HG03139 (cell line): Measurements from ENCODE around the gene GALNT10.
"Not testable (repeated sequence)": the region's sequence is repeated elsewhere in the genome, so short reads cannot be mapped to it uniquely, and the experiment has no call there.

Source experiments
- ATAC-seq: cut with Tn5 transposase; IDR thresholded peaks from one replicate; pipeline ENCODE4 v1.9.1; 2021; ENCODE audit not compliant: unreplicated experiment

GALNT10 gene

GRCh38 chr5:154190595-154191304 lies at the start of gene GALNT10:
Gene GALNT10 (plus strand): TSS chr5:154190733. CDS start chr5:154190867, 134 bp downstream.
- ATAC-seq: peak; percentile 65

DNA sequence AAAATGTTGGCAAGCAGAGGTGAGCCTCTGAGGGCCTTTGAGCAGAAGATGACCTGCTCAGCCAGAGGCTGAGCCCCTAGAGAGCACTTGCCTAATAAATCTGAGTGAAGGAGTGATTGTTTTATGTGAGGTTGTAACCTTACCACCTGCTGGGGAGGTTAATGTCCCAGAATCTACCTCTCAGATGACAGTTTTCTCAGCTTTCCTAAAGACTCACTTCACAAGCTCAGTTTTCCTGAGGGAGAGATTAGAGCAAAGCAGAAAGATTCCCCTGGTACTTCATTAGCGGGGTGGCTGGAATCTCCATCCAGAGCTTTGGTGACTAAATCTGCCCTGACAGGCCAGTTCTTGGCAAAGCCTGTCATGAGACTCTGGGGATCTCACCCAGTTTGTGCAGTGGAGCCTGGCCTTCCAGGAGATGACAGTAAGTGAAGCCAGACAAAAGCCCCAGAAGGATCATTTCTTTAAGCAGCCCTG lies 48.8 kb upstream of the GALNT10 start:
- ATAC-seq: no peak

DNA sequence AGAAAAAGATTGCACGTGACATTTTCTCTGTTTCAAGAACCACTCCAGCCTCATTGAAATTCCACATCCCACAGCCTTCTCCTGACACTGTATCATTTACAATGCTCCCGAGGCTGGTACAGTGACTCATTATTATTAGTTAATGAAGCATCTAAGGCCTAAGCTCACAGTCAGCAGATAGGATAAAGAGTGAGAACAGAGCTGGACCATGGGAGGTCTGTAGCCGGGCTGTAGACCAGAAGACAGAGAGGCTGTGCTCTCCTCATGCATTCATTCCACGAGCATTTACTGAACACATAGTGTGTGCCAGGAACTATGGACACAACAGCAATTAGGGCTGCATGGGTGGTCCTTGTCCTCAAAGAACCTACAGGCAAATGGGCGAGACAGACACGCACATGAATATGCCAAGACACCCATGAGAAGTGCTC lies 47.3 kb upstream of the GALNT10 start:
- no peak for ATAC-seq

DNA sequence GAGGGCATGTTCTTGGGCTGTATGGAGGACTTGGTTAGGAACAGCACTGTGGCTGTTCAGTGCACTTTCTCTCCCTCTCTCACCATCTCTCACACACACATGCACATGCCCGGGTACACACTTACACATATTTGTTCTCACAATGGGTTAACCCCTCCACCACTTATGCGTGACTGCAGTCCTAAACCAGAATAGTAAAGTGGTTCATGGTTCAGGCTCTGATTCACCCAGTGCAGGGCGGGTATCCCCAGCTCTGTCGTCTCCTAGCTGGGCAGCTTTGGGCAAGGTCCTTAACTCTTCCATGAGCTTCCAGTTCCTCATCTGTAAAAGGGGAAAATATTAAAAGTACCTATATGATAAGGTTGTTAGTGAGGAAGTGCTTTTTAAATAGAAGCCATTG lies 45.3 kb upstream of the GALNT10 start:
- no peak for ATAC-seq

DNA sequence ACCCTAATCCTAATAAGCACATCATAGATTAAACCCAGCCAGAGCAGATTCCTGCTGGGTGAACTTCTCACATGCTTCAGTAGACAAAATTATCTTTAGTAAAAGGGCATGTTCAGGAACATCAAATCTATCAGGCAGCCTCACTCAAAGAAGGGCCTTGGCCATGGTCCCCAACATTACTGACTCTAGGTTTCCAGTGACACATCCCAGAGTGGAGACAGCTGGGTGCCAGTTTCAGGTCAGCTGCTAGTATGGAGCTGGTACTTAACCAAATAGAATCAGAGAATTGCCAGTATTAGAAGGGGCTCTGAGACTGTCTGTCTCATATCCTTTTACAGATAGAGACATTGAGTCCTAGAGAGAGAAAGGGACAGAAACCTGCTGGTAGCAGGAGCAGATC lies 44.1 kb upstream of the GALNT10 start:
- ATAC-seq: no peak

DNA sequence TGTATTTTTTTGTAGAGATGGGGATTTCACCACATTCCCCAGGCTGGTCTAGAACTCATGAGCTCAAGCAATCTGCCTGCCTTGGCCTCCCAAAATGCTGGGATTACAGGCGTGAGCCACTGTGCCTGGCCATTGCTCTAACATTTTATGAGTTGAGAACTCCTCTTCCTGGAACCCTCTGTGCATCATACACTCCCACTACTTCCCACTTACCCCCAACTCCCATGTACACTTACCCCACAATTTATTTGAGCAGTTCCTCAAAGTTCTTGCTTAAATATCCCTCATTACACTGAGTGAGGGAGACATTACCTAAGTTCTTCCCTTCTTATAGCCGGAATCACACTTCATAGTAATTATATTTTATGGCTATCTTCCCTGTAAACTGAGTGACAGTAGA lies 42.9 kb upstream of the GALNT10 start:
- no peak for ATAC-seq

- not testable (repeated sequence) for ATAC-seq
These were observed 40.1 kb upstream of the GALNT10 start for GRCh38 chr5:154150471-154150870.

DNA sequence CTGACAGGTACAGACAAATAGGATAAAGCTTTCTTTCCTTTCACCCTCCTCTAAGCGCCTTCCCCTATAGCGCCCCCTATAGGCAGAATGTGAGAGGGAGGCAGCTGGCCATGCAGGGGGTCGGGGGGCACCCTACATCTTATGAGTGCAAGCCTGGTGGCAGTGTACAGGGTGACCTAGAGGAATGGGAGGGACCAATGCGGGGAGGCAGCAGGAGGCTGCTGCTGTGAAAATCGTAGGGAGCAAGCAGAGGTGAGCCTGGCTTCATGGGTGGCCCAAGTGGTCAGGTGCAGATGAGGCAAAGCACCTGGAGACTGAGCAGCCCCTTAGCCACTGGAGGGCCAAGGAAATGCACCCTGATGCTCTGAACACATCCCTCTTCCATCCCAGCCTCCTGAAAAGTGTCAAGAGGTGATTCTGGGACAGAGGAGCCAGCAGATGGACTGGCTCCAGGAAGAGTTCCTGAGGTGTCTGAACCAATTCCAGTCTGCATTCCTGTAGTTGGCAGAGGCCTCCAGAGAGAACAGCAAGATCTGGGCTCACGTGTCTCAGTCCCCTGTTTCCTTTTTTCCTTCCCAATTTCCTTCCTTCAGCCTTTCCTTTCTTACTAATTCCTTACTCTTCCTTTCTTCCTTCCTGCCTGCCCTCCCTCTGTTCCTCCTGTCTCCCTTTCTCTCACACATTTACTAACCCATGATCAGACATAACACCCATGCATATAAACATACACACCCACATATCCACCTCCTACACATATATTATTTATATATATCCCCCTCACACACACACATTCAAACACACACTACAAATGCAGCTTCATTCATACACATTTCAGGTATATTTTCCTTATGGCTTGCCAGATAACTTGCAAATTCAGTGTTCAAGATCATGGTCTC lies 32.8 kb upstream of the GALNT10 start:
- ATAC-seq: no peak

DNA sequence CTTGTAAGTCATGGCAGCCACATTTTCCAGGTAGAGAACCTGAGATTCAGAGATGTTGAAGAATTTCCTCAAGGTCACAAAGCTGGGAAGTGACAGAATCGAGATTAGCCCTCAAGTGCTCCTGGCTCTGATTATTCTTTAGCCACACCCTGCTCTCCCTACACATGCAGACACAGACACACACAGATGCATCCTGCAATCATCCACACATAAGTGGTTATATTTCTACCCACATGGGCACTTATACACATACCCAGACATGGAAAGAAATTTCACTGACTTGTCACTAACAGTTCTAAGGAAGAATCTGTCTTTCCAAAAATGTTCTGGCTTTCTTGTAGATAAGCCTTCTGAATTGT lies 32.2 kb upstream of the GALNT10 start:
- ATAC-seq: no peak

DNA sequence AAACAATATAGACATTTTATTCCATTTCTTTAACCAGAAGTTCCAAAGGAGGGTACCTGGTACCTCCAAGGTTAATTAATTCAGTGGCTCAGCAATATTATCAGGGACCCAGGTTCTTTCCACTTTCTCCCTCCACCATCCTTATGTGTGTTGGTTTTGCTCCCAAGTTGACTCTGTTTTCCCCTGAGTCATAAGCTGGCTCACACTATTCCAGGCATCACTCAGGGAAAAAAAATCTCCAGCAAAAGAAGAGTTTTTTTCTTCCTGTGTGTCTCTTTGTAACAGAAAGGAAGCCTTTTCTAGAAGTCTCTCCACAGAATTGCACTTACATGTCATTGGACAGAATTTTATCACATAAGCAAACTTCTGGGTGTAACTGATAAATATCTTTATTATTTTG lies 31.2 kb upstream of the GALNT10 start:
- no peak for ATAC-seq

DNA sequence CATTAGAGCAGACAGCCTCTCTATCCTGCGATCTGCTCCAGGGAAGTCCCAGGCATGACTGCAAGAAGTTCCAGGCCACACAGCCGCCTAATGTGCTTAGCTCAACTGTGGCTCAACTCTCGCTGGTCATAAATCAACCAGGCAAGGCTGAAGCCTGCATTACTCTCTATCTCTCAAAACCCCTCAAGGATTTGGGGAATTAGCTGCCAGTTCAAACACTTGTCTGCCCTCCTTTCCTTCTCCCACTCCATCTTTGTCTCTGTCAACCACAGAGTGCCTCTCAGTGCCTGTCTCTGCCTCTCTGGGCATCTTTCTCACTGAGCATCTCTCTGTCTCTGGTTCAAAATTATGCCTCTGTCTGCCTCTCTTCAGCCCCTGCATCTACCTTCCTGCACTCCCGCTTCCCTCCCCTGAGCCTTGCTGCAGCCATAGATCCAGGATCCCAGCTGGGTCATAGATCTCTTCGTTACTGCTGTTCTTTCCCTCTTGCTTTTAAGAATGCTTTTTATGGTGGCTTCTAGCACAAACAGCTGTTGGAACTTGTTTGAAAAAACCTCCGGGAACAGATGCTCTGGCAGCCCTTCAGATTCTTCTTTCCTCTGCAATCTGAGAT lies 27.9 kb upstream of the GALNT10 start:
- no peak for ATAC-seq

DNA sequence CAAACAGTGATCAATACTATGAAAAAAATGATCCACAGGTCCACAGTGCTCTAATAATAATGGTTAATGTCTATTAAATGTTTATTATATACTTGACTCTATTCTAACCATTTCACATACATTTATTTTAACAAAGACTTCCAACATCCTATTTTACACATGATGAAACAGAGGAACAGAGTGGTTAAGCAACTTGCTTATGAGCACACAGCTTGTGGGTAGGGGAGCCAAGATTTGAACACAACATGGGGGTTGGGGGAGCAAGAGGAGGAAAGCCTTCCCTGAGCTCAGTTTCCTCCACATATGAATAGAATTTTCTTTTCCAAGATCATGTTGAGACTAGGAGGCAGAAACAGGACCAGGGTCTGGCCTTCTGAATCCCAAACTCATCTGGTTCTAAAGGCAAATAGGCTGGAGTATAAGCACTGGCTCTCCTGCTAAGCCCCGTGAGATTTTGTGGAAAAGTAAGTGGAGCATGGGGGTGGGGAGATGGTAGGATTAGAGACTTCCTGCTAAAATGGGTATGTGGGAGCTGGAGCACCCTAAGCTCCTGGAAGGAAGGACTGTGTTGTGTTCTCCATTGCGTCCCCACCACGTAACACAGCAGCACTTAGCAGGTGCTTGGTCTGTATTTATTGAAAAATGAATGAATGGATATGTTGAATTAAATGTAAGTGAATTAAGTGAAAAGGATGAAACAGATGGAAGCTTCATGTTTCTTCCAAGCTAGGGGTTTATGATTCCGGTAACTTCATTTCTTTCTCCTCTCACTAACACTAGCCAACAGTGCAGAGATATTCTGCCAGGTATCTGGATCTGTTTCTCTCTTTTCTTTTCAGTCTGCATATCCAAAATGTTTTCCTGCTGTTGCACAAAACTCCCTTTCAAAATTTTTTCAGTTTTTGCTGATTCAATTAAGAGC lies 26.9 kb upstream of the GALNT10 start:
- ATAC-seq: no peak

DNA sequence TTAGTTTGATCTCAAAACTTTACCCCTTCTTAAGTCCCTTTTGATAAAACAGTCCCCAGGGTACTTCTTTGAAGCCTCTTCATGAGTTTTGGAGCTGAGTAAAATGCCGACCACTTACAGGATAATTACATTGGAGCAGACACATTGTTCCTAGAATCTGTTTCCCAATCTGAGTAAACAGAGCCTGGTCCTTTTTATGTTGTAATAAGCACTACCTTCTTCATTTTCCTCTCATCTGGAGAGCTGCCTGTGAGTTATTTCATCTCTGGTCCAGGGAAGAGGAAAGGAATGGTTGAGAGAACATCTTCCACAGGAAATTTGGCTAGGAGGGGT lies 26.3 kb upstream of the GALNT10 start:
- ATAC-seq: no peak

DNA sequence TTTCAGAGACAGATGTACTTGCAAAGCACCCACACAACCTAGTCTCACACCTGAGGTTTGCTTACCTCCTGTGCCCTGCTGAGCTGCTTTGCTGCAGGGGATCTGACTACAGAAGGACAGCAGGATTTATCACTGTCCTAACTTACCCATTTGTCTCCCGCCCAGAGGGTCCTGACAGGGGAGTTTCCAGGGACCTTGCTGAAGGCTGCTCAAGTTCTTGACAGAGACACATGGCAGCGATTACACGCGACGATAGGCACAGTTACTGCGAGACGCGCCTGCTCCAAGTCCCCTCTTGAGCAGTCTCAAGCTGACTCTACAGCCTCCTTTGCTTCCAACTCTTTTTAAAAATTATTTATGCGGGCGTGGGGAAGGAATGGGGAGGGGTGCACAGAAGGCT lies 24.6 kb upstream of the GALNT10 start:
- ATAC-seq: no peak

DNA sequence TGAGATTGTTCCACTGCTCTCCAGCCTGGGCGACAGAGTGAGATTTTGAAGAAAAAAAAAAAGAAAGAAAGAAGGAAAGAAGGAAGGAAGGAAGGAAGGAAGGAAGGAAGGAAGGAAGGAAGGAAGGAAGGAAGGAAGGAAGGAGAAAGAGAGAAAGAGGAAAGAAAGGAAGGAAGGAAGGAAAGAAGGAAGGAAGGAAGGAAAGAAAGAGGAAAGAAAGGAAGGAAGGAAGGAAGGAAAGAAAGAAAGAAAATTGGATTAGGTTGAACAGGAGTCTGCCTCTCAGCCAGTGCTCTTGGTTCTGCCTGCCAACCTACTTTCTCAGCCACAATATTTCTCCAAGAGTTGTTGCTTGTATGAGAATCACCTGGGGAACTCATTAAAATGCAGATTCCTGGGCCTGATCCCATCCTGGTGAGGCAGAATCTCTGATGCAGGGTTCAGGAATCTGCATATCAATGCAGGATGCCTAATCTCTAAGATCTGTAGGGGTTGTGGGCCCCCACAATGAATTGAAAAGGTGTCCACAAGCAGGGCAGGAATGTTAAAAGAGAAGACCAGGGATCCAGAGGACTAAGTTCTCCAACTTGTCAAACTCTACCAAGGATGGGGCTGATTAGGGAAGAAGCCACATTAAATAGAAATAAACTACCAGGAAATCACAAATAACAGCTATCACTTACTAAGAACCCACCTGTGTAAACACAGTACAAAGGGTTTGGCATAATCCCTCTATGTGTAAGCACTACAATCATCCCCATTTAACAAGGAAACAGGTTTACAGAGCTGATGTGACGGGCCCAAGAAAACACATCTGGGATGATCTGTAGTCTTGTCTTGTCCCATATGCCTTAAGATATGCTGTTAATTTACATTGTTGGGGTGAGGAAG lies 23.4 kb upstream of the GALNT10 start:
- no peak for ATAC-seq

GRCh38 chr5:154168395-154168794 lies 22.1 kb upstream of the GALNT10 start:
- ATAC-seq: no peak

- ATAC-seq: no peak
These were observed 17.7 kb upstream of the GALNT10 start for GRCh38 chr5:154172785-154173184.

- ATAC-seq: no peak
These were observed 16.4 kb upstream of the GALNT10 start for GRCh38 chr5:154174091-154174490.

GRCh38 chr5:154176181-154176580 lies 14.4 kb upstream of the GALNT10 start:
- ATAC-seq: no peak

DNA sequence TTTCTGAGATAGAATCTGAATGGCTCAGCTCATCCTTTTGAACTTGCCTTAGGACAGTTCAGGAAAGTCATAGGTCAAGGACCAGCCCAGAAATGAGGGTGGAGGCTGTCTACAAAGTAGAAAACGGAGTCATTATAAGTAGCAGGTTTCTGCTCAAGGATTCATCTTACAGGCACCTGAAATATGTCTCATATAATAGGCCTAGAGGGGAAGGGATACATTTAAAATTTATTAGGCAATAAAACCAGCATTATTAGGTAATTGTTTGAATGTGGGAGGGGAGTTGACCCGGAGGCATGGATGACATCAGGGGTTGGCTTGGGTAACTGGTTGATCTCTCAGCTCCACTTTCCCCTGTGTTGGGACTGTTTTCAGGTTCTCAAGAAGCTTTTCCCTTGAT lies 11.9 kb upstream of the GALNT10 start:
- no peak for ATAC-seq
